Adipocyte (in vitro differentiated cells): ENCODE measurements around the gene ITGA4.
"Not testable (repeated sequence)": the region's sequence is repeated elsewhere in the genome, so short reads cannot be mapped to it uniquely, and the experiment has no call there.

Experiments used
- DNase-seq: peaks from one replicate; pipeline ENCODE4 v3.0.0-alpha.2; 2015; ENCODE audit warnings: low read depth
- H3K27me3 ChIP-seq: replicated peaks from 2 replicates; pipeline ENCODE4 v1.7.0; 2013; ENCODE audit warnings: mild to moderate bottlenecking, low read length, moderate library complexity; ENCODE audit not compliant: control insufficient read depth, insufficient read depth
- H3K36me3 ChIP-seq: 2 replicates; pipeline ENCODE4 v1.7.0; 2013; ENCODE audit warnings: low read length, mild to moderate bottlenecking, moderate library complexity; ENCODE audit not compliant: control insufficient read depth, insufficient read depth, severe bottlenecking
- H3K4me1 ChIP-seq: 2 replicates; pipeline ENCODE4 v1.7.0; 2013; ENCODE audit warnings: mild to moderate bottlenecking, low read length, moderate library complexity; ENCODE audit not compliant: control insufficient read depth, insufficient read depth
- H3K4me3 ChIP-seq: 2 replicates; pipeline ENCODE4 v1.7.0; 2013; ENCODE audit warnings: mild to moderate bottlenecking, low read length, moderate library complexity
- H3K9ac ChIP-seq: 2 replicates; pipeline ENCODE4 v1.7.0; 2013; ENCODE audit warnings: mild to moderate bottlenecking, low read length, moderate library complexity
- H3K9me3 ChIP-seq: 2 replicates; pipeline ENCODE4 v1.7.0; 2013; ENCODE audit warnings: mild to moderate bottlenecking, low read length, moderate library complexity; ENCODE audit not compliant: control insufficient read depth

ITGA4 gene

DNA sequence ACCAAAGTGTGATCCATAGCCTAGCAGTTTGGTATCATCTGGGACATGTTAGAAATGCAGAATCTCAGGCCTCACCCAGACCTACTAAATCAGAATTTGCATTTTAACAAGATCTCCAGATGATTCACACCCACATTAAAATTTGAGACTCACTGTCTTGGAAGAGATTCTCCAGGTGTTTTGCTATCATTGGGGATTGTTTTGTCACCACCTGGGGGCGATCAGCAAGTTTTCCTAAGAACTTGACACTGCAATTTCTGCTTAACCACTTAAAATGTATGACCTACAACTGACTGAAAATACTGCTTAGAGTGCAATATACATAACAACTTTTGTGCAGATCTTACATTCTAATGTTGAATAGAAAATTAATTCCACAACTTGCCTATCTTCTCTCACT lies 18.9 kb upstream of the ITGA4 start:
- no peaks in the 10 kb centered on the region for H3K4me1 ChIP-seq
- no peak overlapping the region for H3K9ac ChIP-seq
- DNase-seq, result no peak
- no peaks in the 10 kb centered on the region for H3K27me3 ChIP-seq
- no peaks in the 10 kb centered on the region for H3K36me3 ChIP-seq
- H3K4me3 ChIP-seq, result no peak overlapping the region
- no peaks in the 10 kb centered on the region for H3K9me3 ChIP-seq

DNA sequence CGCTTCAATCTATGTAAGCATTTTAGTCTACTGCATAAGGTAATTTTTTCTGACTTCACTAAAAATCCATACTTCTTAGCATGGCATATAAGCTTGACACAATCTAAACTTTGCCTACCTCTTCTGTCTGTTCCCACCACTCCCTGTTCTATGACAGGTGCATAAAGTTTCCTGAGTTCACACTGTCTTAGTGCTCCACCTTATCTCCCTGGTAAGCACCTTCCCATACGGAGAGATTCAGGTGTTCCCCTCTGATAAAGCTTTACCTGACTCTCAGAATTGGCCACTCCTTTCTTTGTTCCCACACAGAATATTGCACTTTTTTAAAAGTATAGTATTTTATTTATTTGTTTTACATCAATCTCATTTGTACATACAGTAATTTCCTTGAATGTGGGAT lies 16.8 kb upstream of the ITGA4 start:
- no peak overlapping the region for H3K4me3 ChIP-seq
- H3K4me1 ChIP-seq, result no peaks in the 10 kb centered on the region
- H3K9me3 ChIP-seq, result no peaks in the 10 kb centered on the region
- H3K9ac ChIP-seq, result no peak overlapping the region
- DNase-seq, result no peak
- H3K27me3 ChIP-seq, result no peaks in the 10 kb centered on the region
- no peaks in the 10 kb centered on the region for H3K36me3 ChIP-seq

DNA sequence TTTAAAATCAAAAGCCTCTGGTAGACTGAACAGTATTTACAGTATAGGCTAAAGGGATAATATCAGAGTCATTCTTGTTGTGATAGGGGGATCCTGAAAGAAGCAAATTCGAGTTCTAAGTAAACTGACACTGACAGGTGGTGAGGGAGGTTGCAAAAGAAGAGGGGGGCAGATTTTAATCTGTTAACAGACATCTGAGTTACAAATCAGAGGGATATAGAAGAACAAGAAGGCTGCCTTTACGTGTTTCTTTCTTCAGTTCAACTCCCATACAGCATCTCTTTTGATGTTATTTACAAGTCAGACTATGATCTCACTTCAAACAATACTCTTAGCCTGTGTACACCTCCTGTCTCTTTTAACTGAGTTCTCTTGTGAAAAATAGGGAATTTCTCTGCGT lies 16.3 kb upstream of the ITGA4 start:
- Histone ChIP-seq H3K9me3 (no peaks in the 10 kb centered on the region), H3K4me1 (no peaks in the 10 kb centered on the region), H3K9ac (no peak overlapping the region), H3K4me3 (no peak overlapping the region), H3K27me3 (no peaks in the 10 kb centered on the region), H3K36me3 (no peaks in the 10 kb centered on the region)
- no peak for DNase-seq

DNA sequence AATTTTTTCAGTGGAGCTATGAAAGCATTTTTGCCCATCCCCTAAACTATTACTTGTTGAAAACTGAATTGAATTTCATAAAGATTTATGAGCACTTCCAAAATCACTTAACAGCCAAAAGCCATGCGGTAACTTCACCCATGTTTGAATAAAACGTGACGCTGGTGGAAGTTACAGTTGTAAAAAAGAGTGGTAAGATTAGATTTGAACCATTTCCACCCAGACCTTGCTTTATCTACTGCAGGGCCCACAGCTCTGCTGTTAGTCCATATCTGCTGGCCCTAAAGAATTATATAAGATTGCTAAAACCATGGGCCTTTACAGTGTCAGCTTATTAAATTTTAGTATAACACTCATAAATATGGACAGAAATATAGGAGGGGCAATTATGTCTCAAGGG lies 15.5 kb upstream of the ITGA4 start:
- DNase-seq, result no peak
- Histone ChIP-seq H3K36me3 (no peaks in the 10 kb centered on the region), H3K9ac (no peak overlapping the region), H3K4me1 (no peaks in the 10 kb centered on the region), H3K9me3 (no peaks in the 10 kb centered on the region), H3K27me3 (no peaks in the 10 kb centered on the region), H3K4me3 (no peak overlapping the region)

DNA sequence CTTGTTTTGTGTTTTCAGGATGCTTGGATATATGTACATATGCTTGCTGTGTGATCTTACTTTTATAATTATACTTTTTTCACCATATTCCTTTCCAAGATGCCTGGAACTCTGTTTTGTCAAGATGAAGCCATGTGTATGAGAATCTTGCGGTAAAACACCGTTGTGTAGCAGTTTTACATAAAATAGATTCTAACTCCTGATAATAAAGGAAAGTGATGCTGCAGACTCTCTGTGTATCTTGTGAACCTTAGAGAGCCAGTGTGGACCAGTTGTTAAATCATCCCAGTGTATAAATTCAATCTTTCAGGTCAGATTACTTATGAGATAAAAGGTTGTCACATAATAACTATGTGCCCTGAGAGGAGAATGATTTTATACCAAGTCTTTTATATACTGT lies 12.5 kb upstream of the ITGA4 start:
- H3K9ac ChIP-seq, result no peak overlapping the region
- no peak overlapping the region for H3K4me3 ChIP-seq
- H3K9me3 ChIP-seq, result no peaks in the 10 kb centered on the region
- DNase-seq, result no peak
- no peaks in the 10 kb centered on the region for H3K27me3 ChIP-seq
- no peaks in the 10 kb centered on the region for H3K36me3 ChIP-seq
- no peaks in the 10 kb centered on the region for H3K4me1 ChIP-seq

DNA sequence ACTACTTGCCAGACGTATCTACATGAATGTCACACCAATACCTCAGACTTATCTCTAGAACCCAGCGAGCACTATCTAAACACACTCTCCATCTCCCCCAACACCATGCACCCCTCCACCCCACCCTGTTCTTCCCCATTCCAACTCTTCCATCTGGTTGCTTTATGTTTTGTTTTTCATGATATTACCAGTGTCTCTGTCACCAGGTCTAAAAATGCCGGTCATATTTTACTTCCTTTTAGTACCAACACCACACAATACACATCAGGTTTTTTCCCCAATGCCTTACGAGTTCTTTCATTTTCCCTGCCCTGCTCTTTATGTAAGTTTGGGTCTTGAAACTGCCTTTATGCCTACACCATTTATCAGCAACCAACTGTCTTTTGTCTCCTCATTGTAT lies 10.2 kb upstream of the ITGA4 start:
- Histone ChIP-seq H3K4me1 (no peaks in the 10 kb centered on the region), H3K9ac (no peak overlapping the region), H3K4me3 (no peak overlapping the region), H3K27me3 (no peaks in the 10 kb centered on the region), H3K36me3 (no peaks in the 10 kb centered on the region), H3K9me3 (no peaks in the 10 kb centered on the region)
- DNase-seq, result no peak

DNA sequence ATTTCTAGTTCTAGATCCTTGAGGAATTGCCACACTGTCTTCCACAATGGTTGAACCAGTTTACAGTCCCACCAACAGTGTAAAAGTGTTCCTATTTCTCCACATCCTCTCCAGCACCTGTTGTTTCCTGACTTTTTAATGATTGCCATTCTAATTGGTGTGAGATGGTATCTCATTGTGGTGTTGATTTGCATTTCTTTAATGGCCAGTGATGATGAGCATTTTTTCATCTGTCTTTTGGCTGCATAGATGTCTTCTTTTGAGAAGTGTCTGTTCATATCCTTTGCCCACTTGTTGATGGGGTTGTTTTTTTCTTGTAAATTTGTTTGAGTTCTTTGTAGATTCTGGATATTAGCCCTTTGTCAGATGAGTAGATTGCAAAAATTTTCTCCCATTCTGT lies 7.9 kb upstream of the ITGA4 start:
- DNase-seq, H3K9me3 ChIP-seq, H3K9ac ChIP-seq, H3K4me3 ChIP-seq, H3K4me1 ChIP-seq, H3K27me3 ChIP-seq, H3K36me3 ChIP-seq: not testable (repeated sequence)

DNA sequence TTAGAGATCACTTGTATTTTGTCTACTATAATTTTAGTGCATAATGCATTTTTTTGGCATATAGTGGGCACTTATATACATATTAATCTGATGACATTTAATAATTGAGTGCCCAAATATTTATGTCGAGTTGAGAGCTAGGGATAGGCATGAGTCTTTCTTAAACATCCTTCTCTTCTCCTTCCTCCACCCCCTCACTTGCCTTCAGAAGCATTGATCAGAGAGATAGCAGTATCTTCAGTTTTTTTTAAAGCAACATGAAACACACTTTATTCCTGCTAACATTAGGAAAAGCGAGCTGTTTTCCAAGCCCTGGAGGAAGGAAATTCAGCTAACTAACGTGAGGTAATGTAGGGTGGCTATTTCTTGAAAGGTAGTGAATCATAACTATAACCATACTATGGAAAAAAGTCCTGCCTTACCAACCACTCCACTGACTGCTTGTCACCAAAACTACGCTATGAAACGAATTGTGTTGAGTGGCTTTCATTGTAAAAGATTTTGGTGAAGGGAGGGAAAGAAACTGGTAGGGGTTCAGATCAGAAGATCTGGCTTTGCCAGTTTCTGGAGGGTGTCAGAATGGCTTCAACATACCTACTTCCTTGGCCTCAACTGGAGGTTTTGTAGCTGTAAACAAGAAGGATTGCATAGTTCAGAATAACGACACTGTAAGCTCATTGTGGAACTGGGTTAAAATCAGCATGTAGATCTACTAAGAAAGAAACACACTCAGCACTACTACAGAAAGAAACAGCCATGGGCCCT lies 2.3 kb upstream of the ITGA4 start:
- Histone ChIP-seq H3K9ac (no peak overlapping the region), H3K36me3 (no peaks in the 10 kb centered on the region), H3K4me1 (peaks cover 27% of the 10 kb centered on the region), H3K4me3 (no peak overlapping the region), H3K27me3 (no peaks in the 10 kb centered on the region), H3K9me3 (no peaks in the 10 kb centered on the region)
- no peak for DNase-seq

DNA sequence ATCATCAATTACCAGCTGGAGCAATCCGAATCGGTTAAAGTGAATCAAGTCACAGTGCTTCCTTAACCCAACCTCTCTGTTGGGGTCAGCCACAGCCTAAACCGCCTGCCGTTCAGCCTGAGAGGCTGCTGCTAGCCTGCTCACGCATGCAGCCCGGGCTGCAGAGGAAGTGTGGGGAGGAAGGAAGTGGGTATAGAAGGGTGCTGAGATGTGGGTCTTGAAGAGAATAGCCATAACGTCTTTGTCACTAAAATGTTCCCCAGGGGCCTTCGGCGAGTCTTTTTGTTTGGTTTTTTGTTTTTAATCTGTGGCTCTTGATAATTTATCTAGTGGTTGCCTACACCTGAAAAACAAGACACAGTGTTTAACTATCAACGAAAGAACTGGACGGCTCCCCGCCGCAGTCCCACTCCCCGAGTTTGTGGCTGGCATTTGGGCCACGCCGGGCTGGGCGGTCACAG lies 496 bp upstream of the ITGA4 start:
- Histone ChIP-seq H3K4me1 (peaks cover 30% of the 10 kb centered on the region), H3K9me3 (no peaks in the 10 kb centered on the region), H3K4me3 (peak overlapping the region; percentile 89), H3K36me3 (no peaks in the 10 kb centered on the region), H3K27me3 (no peaks in the 10 kb centered on the region), H3K9ac (peak overlapping the region; percentile 75)
- DNase-seq, result peak; percentile 22

DNA sequence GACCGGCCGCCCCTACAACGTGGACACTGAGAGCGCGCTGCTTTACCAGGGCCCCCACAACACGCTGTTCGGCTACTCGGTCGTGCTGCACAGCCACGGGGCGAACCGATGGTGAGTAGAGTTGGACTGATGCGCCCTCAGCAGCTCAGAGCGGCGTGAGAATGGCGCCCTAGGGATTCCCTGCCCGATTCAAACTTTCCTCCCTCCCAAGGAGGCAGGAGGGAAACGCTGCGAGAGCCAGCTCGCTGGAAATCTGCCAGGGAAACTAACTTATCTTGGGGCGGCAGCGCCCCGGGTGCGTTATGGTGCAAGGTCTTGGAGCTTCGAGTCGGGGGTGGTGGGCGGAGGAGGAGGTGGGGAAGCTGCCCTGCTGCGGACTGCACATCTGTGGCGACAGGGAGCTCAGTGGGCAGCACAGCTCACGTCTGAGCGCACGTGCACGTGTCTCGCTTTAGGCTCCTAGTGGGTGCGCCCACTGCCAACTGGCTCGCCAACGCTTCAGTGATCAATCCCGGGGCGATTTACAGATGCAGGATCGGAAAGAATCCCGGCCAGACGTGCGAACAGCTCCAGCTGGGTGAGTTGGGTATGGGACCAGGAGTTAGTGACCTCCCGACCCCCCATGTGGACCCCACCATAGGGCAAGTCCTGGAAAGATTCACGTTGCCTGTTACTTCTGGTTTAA lies 697 bp downstream of the ITGA4 start:
- Histone ChIP-seq H3K9me3 (no peaks in the 10 kb centered on the region), H3K4me3 (peak overlapping the region; percentile 89), H3K9ac (peak overlapping the region; percentile 75), H3K36me3 (no peaks in the 10 kb centered on the region), H3K4me1 (peaks cover 30% of the 10 kb centered on the region), H3K27me3 (no peaks in the 10 kb centered on the region)
- DNase-seq, result peak; percentile 66

DNA sequence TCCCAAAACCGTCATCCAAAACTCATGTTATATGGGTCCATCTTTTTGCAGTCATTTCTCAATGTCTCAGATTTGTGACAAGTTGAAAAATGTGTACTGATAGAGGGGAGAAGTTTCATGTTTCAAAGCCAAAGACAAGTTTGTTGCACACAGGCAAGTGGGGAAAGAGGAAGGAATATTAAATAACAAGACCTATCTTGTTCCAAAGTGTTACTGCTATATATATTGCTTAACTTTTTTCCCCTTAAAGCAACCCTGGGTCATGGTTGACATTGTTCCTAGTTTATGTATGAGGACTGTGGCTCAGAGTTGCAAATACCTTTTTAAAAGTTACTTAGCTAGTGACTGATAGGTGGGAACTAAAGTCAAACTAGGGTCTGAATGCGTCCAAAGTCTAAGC lies 1.7 kb downstream of the ITGA4 start:
- no peaks in the 10 kb centered on the region for H3K27me3 ChIP-seq
- H3K9me3 ChIP-seq, result no peaks in the 10 kb centered on the region
- H3K4me3 ChIP-seq, result peak overlapping the region; percentile 89
- no peaks in the 10 kb centered on the region for H3K36me3 ChIP-seq
- peaks cover 30% of the 10 kb centered on the region for H3K4me1 ChIP-seq
- DNase-seq, result peak; percentile 15
- no peak overlapping the region for H3K9ac ChIP-seq
